Sigmoid colon (tissue), 7 donors: ENCODE results near the gene CDC25A. TPM values are rescaled to one million over a fixed set of nuclear protein-coding genes. Genes with fewer than 3 reads are reported as not detected.

Experiments
- DNase-seq: peaks from one replicate; pipeline ENCODE4 v3.0.0-alpha.2; 2019
- H3K27ac ChIP-seq, 4 donors: fragments of 200-600 bp; sonication (generic); one replicate each; pipeline ENCODE4 v1.5.1; 2016 to 2019; ENCODE audit warnings: mild to moderate bottlenecking in 1 of 4
- H3K27me3 ChIP-seq, 3 donors: fragments of 200-600 bp; sonication (generic); one replicate each; pipeline ENCODE4 v1.5.1; 2019; ENCODE audit warnings: mild to moderate bottlenecking in 1 of 3
- H3K36me3 ChIP-seq, 4 donors: fragments of 200-600 bp; sonication (generic); one replicate each; pipeline ENCODE4 v1.5.1; 2016 to 2019
- H3K4me1 ChIP-seq, 4 donors: fragments of 200-600 bp; sonication (generic); one replicate each; pipeline ENCODE4 v1.5.1; 2017 to 2019
- H3K4me3 ChIP-seq, 4 donors: fragments of 200-600 bp; sonication (generic); one replicate each; pipeline ENCODE4 v1.5.1; 2017 to 2019; ENCODE audit warnings: mild to moderate bottlenecking in 2 of 4, moderate library complexity in 1 of 4
- H3K9me3 ChIP-seq, 4 donors: fragments of 200-600 bp in 3 of 4; sonication (generic) in 3 of 4; one replicate each; pipeline versions ENCODE4 v1.5.1 to v1.6.1; 2013 to 2019
- EP300 ChIP-seq, 4 donors: sonication (generic); formaldehyde crosslinking; IDR thresholded peaks; one replicate each; pipeline ENCODE4 v1.6.1; 2017; ENCODE audit warnings: antibody characterized with exemption in 4 of 4
- POLR2A ChIP-seq, 2 donors: fragments of 450-650 bp; IDR thresholded peaks; one replicate each; pipeline ENCODE4 v1.6.1; 2016; ENCODE audit warnings: antibody characterized with exemption in 2 of 2, mild to moderate bottlenecking in 2 of 2, moderate library complexity in 2 of 2
- POLR2AphosphoS5 ChIP-seq, 4 donors: sonication (generic); formaldehyde crosslinking; IDR thresholded peaks; one replicate each; pipeline ENCODE4 v1.6.1; 2017; ENCODE audit warnings: antibody characterized with exemption in 4 of 4
- WGBS, 2 donors: extraction: QIAGEN DNeasy Blood & Tissue Kit; methylation state at CpG; one replicate each; pipeline ENCODE4 v1.1.7; 2013; 5-methylcytosine and 5-hydroxymethylcytosine counted together
- intact Hi-C: fragments of 100-400 bp; cut with DNase I; formaldehyde crosslinking; loops from one replicate; pipeline ENCODE4 v1.15.1; 2023
- polyA plus RNA-seq, 3 donors: library from polyadenylated mRNA; stranded (reverse); fragments of 200-250 nt; gene quantifications; one replicate each; pipeline ENCODE4 v1.2.3, GENCODE V29; 2013
- total RNA-seq, 4 donors: library from RNA; depleted of rRNA; stranded (reverse); fragments of >200 nt; gene quantifications; one replicate each; pipeline ENCODE4 v1.1.0, GENCODE V29; 2016
- TF ChIP-seq, protein P1 (sequence below), 4 experiments: fragments of 450-650 bp in 3 of 4; fragments of 200-600 bp in 1 of 4; IDR thresholded peaks; one replicate each; pipeline ENCODE4 v1.5.1; 2016 to 2019; ENCODE audit warnings: antibody characterized with exemption in 4 of 4, mild to moderate bottlenecking in 3 of 4, moderate library complexity in 2 of 4
- donor health status: healthy with polysubstance abuse.
- donor health status: Bipolar disorder and iron deficiency.
- donor health status: healthy.

CDC25A gene
- total and polyA plus RNA-seq, 7 donors = 0.27 to 8.1 (median 2.6) TPM; not detected in 1

DNA sequence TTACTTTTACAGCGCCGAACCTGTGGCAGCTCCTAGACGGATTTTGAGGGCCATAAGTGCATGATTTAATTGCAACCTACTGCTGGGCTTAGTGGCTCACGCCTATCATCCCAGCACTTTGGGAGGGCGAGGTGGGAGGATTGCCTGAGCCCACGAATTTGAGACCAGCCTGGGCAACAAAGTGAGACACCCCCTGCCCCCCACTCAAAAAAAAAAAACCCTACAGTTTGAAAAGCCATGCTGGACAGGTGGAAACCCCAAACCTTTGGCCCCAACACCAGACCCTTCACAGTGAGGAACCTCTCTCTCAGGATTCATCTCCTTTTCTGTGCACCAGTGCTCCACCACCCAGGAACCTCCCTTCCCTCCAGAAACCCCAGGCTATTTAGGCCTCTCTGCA, 1.1 kb upstream of the CDC25A start:
- no peak for TF ChIP-seq EP300 (IDR thresholded peaks at IDR 0.05)
- no peak for TF ChIP-seq POLR2A (IDR thresholded peaks at IDR 0.05)
- TF ChIP-seq POLR2AphosphoS5 (IDR thresholded peaks at IDR 0.05) = no peak
- TF ChIP-seq, protein P1, sequence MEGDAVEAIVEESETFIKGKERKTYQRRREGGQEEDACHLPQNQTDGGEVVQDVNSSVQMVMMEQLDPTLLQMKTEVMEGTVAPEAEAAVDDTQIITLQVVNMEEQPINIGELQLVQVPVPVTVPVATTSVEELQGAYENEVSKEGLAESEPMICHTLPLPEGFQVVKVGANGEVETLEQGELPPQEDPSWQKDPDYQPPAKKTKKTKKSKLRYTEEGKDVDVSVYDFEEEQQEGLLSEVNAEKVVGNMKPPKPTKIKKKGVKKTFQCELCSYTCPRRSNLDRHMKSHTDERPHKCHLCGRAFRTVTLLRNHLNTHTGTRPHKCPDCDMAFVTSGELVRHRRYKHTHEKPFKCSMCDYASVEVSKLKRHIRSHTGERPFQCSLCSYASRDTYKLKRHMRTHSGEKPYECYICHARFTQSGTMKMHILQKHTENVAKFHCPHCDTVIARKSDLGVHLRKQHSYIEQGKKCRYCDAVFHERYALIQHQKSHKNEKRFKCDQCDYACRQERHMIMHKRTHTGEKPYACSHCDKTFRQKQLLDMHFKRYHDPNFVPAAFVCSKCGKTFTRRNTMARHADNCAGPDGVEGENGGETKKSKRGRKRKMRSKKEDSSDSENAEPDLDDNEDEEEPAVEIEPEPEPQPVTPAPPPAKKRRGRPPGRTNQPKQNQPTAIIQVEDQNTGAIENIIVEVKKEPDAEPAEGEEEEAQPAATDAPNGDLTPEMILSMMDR (IDR thresholded peaks at IDR 0.05) = no peak
- peaks cover 0 to 4% (median 0%) of the 10 kb centered on the region in 3 donors for H3K27me3 ChIP-seq
- no peak for DNase-seq
- H3K9me3 ChIP-seq = no peaks in the 10 kb centered on the region
- no peaks in the 10 kb centered on the region for H3K36me3 ChIP-seq
- no peak overlapping the region for H3K4me3 ChIP-seq
- H3K27ac ChIP-seq = no peak overlapping the region
- intact Hi-C loops = loop anchor here (2.0 kb wide), 1 partner anchor 51 kb away; the partner anchor contains the start of gene ZNF589
- 72 to 86% methylated on average over 6 of the region's 6 CpGs for WGBS, 2 donors
- peaks cover 0 to 17% (median 14%) of the 10 kb centered on the region in 4 donors for H3K4me1 ChIP-seq

- 0 to 1% methylated on average over 87 of the region's 87 CpGs for WGBS, 2 donors
- intact Hi-C loops = loop anchor here (2.0 kb wide), 1 partner anchor 53 kb away; the partner anchor contains the start of gene ZNF589
- TF ChIP-seq POLR2AphosphoS5 (IDR thresholded peaks at IDR 0.05) (no peak), EP300 (IDR thresholded peaks at IDR 0.05) (no peak), POLR2A (IDR thresholded peaks at IDR 0.05) (no peak)
- TF ChIP-seq, protein P1 (IDR thresholded peaks at IDR 0.05) = no peak
- Histone ChIP-seq H3K27ac (peak overlapping the region; percentile 15 to 74 (median 34)), H3K4me3 (peak overlapping the region; percentile 46 to 73 (median 68)), H3K4me1 (peaks cover 0 to 17% (median 14%) of the 10 kb centered on the region in 4 donors), H3K36me3 (no peaks in the 10 kb centered on the region), H3K27me3 (peaks cover 0 to 4% (median 0%) of the 10 kb centered on the region in 3 donors), H3K9me3 (no peaks in the 10 kb centered on the region)
- DNase-seq = no peak
Measured at GRCh38 chr3:48187579-48188265, 495 bp downstream of the CDC25A start.

- TF ChIP-seq POLR2AphosphoS5 (IDR thresholded peaks at IDR 0.05) = no peak
- no peak for TF ChIP-seq EP300 (IDR thresholded peaks at IDR 0.05)
- no peak for TF ChIP-seq POLR2A (IDR thresholded peaks at IDR 0.05)
- TF ChIP-seq, protein P1 (IDR thresholded peaks at IDR 0.05) = no peak
- H3K4me1 ChIP-seq = peaks cover 0 to 17% (median 14%) of the 10 kb centered on the region in 4 donors
- H3K27ac ChIP-seq = peak overlapping the region in 1 of 4 donors; percentile 74
- no peaks in the 10 kb centered on the region for H3K36me3 ChIP-seq
- WGBS, 2 donors = 3 to 13% methylated on average over 8 of the region's 8 CpGs
- DNase-seq = no peak
- H3K27me3 ChIP-seq = peaks cover 0 to 4% (median 0%) of the 10 kb centered on the region in 3 donors
- intact Hi-C loops = no loop called here
- H3K9me3 ChIP-seq = no peaks in the 10 kb centered on the region
- peak overlapping the region; percentile 46 to 73 (median 68) for H3K4me3 ChIP-seq
Measured at GRCh38 chr3:48187301-48187578, 977 bp downstream of the CDC25A start.

DNA sequence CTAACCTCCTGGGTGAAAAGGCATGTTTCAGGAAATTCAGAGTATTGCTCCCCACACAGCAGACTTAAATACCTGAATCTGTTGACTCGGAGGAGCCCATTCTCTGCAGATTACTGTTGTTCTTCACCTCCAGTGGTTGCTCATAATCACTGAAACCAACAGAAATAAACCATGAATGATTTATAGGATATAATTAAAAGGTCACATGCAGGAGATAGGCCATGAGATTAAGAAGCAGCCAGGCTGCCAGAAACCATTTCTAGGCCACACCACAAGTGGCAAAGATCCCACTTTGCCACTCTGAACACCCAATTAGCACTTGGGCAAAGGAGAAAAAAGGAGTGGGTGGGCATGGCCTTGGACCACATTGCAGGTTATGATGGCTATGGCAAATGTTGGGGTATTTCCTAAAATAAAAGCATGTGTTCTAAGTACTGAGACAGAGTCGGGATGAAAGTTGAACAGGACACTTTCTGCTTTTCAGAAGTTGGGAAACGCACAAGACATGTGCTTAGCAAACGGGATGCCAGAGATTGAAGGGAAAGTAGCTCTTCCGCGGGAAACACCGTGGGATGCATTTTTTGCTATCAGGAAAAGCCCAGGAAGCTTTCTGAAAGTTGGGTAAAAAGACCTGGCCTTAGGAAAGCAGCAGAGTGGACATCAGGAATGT, 1.5 kb downstream of the CDC25A start:
- no peaks in the 10 kb centered on the region for H3K36me3 ChIP-seq
- TF ChIP-seq EP300 (IDR thresholded peaks at IDR 0.05) (no peak), POLR2AphosphoS5 (IDR thresholded peaks at IDR 0.05) (no peak), POLR2A (IDR thresholded peaks at IDR 0.05) (no peak)
- TF ChIP-seq, protein P1 (IDR thresholded peaks at IDR 0.05) = no peak
- no peak for DNase-seq
- H3K4me1 ChIP-seq = peaks cover 0 to 17% (median 14%) of the 10 kb centered on the region in 4 donors
- 14 to 40% methylated on average over 7 of the region's 7 CpGs for WGBS, 2 donors
- intact Hi-C loops = no loop called here
- no peaks in the 10 kb centered on the region for H3K9me3 ChIP-seq
- H3K27ac ChIP-seq = no peak overlapping the region
- peaks cover 0 to 4% (median 0%) of the 10 kb centered on the region in 3 donors for H3K27me3 ChIP-seq
- H3K4me3 ChIP-seq = peak overlapping the region in 1 of 4 donors; percentile 71
